A673 (cell line): Measurements from ENCODE around the gene UNC50. TPM values are rescaled to one million over a fixed set of nuclear protein-coding genes. Genes with fewer than 3 reads are reported as not detected.
"Not testable (repeated sequence)": the region's sequence is repeated elsewhere in the genome, so short reads cannot be mapped to it uniquely, and the experiment has no call there.

ENCODE experiments used
- BruUV-seq: library from RNA; stranded (reverse); fragments of 400-500 nt; replicated peaks from 2 replicates; lab custom pipeline; 2021; lab: Mats Ljungman, UMichigan
- CTCF ChIA-PET: fragments of 300-600 bp; sonication (Branson Sonifier 250); formaldehyde crosslinking; loops from one replicate; lab custom pipeline; 2022; ENCODE audit warnings: antibody characterized with exemption; lab: Charles Lee
- POLR2A ChIA-PET: fragments of 300-600 bp; sonication (Branson Sonifier 250); formaldehyde crosslinking; loops from one replicate; lab custom pipeline; 2022; ENCODE audit warnings: antibody characterized with exemption; ENCODE audit not compliant: low non-redundant PET; lab: Charles Lee
- DNase-seq: peaks from one replicate; pipeline ENCODE4 v3.0.0-alpha.2; 2015; ENCODE audit warnings: low spot score
- H3K27ac ChIP-seq: fragments of 200-600 bp; sonication (generic); 2 replicates; pipeline ENCODE4 v1.5.1; 2016; ENCODE audit warnings: mixed run types, low read depth, mild to moderate bottlenecking, mixed read lengths, antibody characterized with exemption, low read length; ENCODE audit not compliant: poor library complexity, severe bottlenecking
- H3K27me3 ChIP-seq: fragments of 200-600 bp; sonication (generic); replicated peaks from 2 replicates; pipeline ENCODE4 v1.6.1; 2017; ENCODE audit warnings: mixed run types, low read depth, mild to moderate bottlenecking, mixed read lengths, antibody characterized with exemption, low read length; ENCODE audit not compliant: insufficient read depth, poor library complexity
- H3K36me3 ChIP-seq: fragments of 200-600 bp; sonication (generic); 2 replicates; pipeline ENCODE4 v1.6.1; 2016; ENCODE audit warnings: mixed run types, mild to moderate bottlenecking, mixed read lengths, antibody characterized with exemption, low read length; ENCODE audit not compliant: insufficient read depth, poor library complexity, severe bottlenecking
- H3K4me1 ChIP-seq: fragments of 200-600 bp; sonication (generic); 2 replicates; pipeline ENCODE4 v1.6.1; 2017; ENCODE audit warnings: mixed run types, mild to moderate bottlenecking, mixed read lengths, antibody characterized with exemption, low read length; ENCODE audit not compliant: insufficient read depth, poor library complexity, severe bottlenecking
- H3K4me3 ChIP-seq: fragments of 200-600 bp; sonication (generic); 2 replicates; pipeline ENCODE4 v1.5.1; 2016; ENCODE audit warnings: low read depth, mixed run types, mild to moderate bottlenecking, mixed read lengths, low read length; ENCODE audit not compliant: poor library complexity, severe bottlenecking
- H3K9me3 ChIP-seq: fragments of 200-600 bp; sonication (generic); 2 replicates; pipeline ENCODE4 v1.6.1; 2016; ENCODE audit warnings: mixed run types, low read depth, mild to moderate bottlenecking, mixed read lengths, antibody characterized with exemption, low read length; ENCODE audit not compliant: poor library complexity, severe bottlenecking
- CTCF ChIP-seq: fragments of 300-800, 200-600 bp; sonication (generic); conservative IDR thresholded peaks from 2 replicates; pipeline ENCODE4 v1.5.1; 2017; ENCODE audit warnings: low read depth, mild to moderate bottlenecking, antibody characterized with exemption, low read length, moderate library complexity, mixed read lengths
- EZH2 ChIP-seq: fragments of 200-600 bp; sonication (generic); IDR thresholded peaks from 2 replicates; pipeline ENCODE4 v1.6.1; 2017; ENCODE audit warnings: borderline replicate concordance, low read depth, mild to moderate bottlenecking, mixed read lengths, antibody characterized with exemption, low read length; ENCODE audit not compliant: poor library complexity, severe bottlenecking
- intact Hi-C: fragments of 100-400 bp; cut with micrococcal nuclease; formaldehyde crosslinking; loops from one replicate; pipeline ENCODE4 v1.10.0; 2022; ENCODE audit not compliant: unreplicated experiment
- total RNA-seq: library from RNA; stranded (reverse); gene quantifications from 2 replicates; pipeline ENCODE4 v1.2.3, GENCODE V29; 2021

UNC50 gene
- total RNA-seq, 1 experiment from 2014 or later = 32.5 TPM

- intact Hi-C loops = no loop called here
- Histone ChIP-seq H3K27ac (no peak overlapping the region), H3K4me3 (no peak overlapping the region), H3K4me1 (no peaks in the 10 kb centered on the region), H3K9me3 (no peaks in the 10 kb centered on the region), H3K36me3 (peaks cover 5% of the 10 kb centered on the region), H3K27me3 (no peaks in the 10 kb centered on the region)
- no TSS peak for BruUV-seq
- no peak for DNase-seq
- CTCF ChIA-PET = no interaction called here
- POLR2A ChIA-PET = no interaction called here
- TF ChIP-seq CTCF (no peak), EZH2 (no peak)
Measured at GRCh38 chr2:98592565-98592964, 15.8 kb upstream of the UNC50 start.

- DNase-seq, H3K27me3 ChIP-seq, BruUV-seq, H3K4me3 ChIP-seq, CTCF ChIA-PET, POLR2A ChIA-PET, H3K9me3 ChIP-seq, H3K4me1 ChIP-seq, intact Hi-C loops, H3K27ac ChIP-seq: not testable (repeated sequence)
- H3K36me3 ChIP-seq = peaks cover 19% of the 10 kb centered on the region
Measured at GRCh38 chr2:98594665-98595064, 13.7 kb upstream of the UNC50 start.

- no peak for DNase-seq
- TF ChIP-seq EZH2 (no peak), CTCF (no peak)
- BruUV-seq = no TSS peak
- intact Hi-C loops = no loop called here
- Histone ChIP-seq H3K4me3 (no peak overlapping the region), H3K27me3 (no peaks in the 10 kb centered on the region), H3K27ac (no peak overlapping the region), H3K36me3 (peaks cover 52% of the 10 kb centered on the region), H3K9me3 (no peaks in the 10 kb centered on the region), H3K4me1 (no peaks in the 10 kb centered on the region)
- POLR2A ChIA-PET = no interaction called here
- CTCF ChIA-PET = no interaction called here
Measured at GRCh38 chr2:98598781-98599428, 9.5 kb upstream of the UNC50 start.
